Erythroblast (primary cell): Measurements from ENCODE around the gene IGSF1.

Source experiments
- DNase-seq, 2 experiments: peaks; one replicate each; lab custom pipeline; 2025; lab: John Stamatoyannopoulos, UW
- GATA1 ChIP-seq: IDR thresholded peaks from 2 replicates; pipeline ENCODE4 v1.6.1; 2011; ENCODE audit warnings: low read depth, mild to moderate bottlenecking, control low read depth, low read length, moderate library complexity
- POLR2A ChIP-seq: IDR thresholded peaks from 2 replicates; pipeline ENCODE4 v1.6.1; 2011; ENCODE audit warnings: mild to moderate bottlenecking, low read length

The IGSF1 gene

DNA sequence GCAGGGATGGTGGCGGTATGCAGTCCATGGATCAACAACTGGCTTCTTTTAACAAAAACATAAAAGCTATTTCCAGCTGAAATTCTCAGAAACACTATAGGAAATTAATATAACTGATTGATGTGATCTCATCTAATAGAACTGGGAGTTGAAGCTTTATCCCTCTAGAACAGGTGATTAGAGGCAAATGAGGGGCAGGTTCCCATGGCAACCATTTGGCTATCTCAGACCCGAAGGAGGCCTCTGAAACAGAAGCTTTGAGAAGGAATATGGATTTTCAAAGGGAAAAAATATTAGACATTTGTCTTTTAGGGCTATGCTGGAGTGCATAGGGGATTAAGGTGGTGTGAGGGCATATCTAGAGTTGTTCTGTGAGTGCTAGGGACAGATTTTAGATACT is 50.0 kb downstream of the IGSF1 start:
- TF ChIP-seq GATA1: no peak
- no peak for TF ChIP-seq POLR2A
- no peak for DNase-seq

DNA sequence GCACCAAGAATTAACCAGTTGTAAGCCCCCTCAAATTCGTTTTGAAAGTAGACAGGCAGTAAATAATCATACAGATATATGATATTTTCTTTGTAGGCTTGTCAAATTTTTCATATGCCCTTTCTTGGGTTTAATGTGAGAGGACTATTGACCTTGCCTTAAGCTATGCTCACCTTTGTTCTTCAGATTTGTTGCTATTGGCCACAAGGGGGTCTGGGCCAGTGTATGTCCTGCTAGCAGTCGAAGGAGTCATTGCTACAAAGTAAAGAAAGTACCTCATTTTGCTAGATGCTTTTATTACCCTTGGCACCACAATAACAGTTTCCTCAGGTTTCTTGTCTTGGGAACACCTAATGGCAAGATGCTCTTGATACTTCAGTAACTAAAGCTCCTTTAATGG is 51.7 kb downstream of the IGSF1 start:
- no peak for DNase-seq

GRCh38 chrX:131235768-131236545 is 53.1 kb downstream of the IGSF1 start:
- TF ChIP-seq POLR2A (no peak), GATA1 (no peak)
- DNase-seq: peak in 1 of 2 experiments; percentile 2

More for the DNA sequence above, 51.7 kb downstream of the IGSF1 start:
- TF ChIP-seq POLR2A (no peak), GATA1 (no peak)

GRCh38 chrX:131227608-131228007 is 61.5 kb downstream of the IGSF1 start:
- no peak for TF ChIP-seq POLR2A
- TF ChIP-seq GATA1: no peak
- DNase-seq: no peak

- TF ChIP-seq POLR2A (no peak), GATA1 (no peak)
- no peak for DNase-seq
Measured at GRCh38 chrX:131226591-131226990, 62.5 kb downstream of the IGSF1 start.

- TF ChIP-seq GATA1 (no peak), POLR2A (no peak)
- DNase-seq: no peak
Measured at GRCh38 chrX:131225078-131225477, 64.0 kb downstream of the IGSF1 start.
